Suppressor macrophage treated with lipopolysaccharide for 4 hours (primary cell): Measurements from ENCODE around the gene NEU1.
"Not testable (repeated sequence)": the region's sequence is repeated elsewhere in the genome, so short reads cannot be mapped to it uniquely, and the experiment has no call there.

Source experiments
- DNase-seq: peaks from one replicate; pipeline ENCODE4 v3.0.0-alpha.2; 2020

Gene NEU1

DNA sequence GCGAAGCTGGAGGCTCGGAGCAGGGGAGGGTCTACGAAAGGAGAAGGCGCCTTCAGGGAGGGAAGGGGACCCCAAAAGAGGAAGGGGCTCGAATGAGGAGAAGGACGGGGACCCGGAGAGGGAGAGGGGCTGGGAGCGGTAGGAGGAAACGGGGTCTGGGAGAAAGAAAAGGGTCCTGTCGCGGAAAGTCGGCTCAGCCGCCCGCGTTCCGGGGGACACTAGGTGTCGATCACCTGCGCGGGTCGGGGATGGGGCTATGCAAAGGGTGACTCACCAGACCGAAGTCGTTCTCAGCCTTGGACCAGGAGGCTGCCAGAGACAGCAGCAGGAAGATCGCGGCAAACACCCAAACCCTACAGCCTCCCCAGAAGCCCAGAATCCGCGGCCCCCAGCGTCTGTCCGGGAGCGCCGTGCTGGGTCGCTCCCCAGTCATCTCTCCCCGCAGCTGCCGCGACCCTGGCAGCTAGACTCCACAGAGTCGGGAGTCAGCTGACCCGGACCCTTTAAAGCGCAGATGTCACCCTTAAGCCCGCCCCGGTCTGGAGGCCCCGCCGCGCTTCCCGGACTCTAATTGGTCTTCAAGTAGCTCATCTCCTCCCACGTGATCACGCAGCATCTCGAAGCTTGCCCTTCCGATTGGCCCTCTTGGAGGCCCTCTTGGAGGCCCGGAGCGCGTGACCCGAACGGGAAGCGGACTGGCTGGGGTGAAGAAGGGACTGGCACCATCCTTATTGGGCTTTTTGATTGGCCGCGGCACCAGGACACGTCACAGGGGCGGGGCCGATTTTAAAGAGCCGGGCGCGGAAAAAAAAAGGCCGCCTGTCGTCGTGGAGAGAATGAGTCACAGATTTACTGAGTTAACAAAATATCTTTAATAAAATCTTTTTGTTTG, at the start of gene NEU1:
Gene NEU1, minus strand, starts transcription at position 478 of the 892 bp plus-strand sequence. Its CDS starts 45 bp downstream, at position 433.
- DNase-seq = peak; percentile 100

DNA sequence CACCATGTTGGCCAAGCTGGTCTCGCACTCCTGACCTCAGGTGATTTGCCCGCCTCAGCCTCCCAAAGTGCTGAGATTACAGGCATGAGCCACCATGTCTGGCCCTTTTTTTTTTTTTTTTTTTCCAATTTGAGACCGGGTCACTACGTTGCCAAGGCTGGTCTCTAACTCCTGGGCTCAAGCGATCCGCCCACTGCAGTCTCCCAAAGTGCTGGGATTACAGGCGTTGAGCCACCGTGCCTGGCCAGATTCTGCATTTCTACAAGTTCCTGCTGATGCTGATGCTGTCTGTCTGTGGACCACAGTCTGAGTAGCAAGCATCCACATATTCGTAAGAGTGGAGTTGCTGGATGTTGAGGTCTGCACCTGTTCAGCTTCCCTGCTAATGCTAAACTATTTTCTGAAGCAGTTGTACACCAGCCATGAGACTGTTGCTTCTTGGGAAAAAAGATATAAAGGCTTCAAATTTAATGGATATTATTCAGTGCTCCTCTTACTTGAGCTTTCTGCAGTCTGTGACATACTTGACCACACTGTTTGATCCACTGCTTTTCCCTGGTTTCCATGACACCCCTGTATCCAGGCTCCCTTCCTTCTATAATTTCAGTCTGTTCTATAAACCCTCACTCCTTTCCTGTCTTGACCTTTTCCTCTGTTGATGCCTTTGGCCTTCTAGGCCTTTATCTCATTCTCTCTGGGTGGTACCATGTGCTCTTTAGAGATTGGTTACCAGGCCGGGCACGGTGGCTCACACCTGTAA, 49.4 kb upstream of the NEU1 start:
- DNase-seq = no peak

DNA sequence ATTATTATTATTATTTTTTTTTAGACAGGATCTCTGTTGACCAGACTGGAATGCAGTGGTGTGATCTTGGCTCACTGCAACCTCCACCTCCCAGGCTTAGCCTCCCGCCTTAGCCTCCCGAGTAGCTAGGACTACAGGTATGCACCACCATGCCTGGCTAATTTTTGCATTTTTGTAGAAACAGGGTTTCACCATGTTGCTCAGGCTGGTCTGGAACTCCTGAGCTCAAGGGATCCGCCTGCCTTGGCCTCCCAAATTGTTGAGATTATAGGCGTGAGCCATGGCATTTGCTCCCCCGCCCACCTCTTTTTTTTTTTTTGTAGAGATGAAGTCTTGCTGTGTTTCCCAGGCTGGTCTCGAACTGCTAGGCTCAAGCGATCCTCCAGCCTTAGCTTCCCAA, 46.7 kb upstream of the NEU1 start:
- DNase-seq = not testable (repeated sequence)

DNA sequence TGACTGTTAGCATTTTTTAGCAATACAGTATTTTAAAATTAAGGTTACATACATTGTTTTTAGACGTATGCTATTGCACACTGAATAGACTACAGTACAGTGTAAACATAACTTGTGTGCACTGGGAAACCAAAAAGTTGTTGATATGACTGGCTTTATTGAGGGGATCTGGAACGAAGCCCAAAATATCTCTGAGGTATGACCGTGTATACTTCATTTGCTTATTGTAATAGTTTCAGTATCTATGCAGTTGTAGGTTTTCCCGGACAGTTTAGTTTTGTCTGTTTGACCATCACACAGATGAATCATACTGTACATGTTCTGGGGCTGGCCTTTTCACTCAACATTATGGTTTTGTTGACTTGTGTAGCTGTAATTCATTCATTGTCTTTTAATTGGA, 46.2 kb upstream of the NEU1 start:
- DNase-seq = peak; percentile 80

DNA sequence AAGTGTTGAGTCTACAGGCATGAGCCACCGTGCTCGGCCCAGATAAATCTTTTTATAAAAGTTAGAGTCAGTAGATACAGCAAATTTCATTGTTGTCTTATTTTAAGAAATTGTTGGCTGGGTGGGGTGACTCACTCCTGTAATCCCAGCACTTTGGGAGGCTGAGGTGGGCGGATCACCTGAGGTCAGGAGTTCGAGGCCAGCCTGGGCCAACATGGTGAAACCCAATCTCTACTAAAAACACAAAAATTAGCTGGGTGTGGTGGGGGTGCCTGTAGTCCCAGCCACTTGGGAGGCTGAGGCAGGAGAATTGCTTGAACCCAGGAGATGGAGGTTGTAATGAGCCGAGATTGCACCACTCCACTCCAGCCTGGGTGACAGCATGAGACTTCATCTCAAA, 45.6 kb upstream of the NEU1 start:
- not testable (repeated sequence) for DNase-seq

DNA sequence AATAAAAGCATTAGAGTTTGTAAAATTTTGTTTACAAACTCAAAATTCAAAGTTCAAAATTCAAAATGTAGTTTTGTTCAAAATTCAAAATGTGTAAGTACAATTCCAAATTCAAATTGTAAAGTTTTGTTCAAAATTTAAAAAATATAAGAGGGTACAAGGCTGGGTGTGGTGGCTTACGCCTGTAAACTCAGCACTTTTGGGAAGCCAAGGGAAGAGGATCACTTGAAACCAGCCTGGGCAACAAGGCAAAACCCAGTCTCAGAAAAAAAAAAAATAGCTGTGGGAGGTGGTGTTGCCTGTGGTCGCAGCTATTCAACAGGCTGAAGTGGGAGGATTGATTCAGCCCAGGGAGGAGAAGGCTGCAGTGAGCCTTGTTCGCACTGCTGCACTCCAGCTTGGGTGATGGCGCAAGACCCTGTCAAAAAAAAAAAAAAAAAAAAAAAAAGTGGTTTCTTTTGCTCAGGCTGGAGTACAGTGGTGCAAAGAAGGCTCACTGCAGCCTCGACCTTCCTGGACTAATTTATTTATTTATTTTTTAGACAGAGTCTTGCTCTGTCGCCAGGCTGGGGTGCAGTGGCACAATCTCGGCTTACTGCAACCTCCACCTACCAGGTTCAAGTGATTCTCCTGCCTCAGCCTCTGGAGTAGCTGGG, 44.7 kb upstream of the NEU1 start:
- DNase-seq = peak; percentile 83

DNA sequence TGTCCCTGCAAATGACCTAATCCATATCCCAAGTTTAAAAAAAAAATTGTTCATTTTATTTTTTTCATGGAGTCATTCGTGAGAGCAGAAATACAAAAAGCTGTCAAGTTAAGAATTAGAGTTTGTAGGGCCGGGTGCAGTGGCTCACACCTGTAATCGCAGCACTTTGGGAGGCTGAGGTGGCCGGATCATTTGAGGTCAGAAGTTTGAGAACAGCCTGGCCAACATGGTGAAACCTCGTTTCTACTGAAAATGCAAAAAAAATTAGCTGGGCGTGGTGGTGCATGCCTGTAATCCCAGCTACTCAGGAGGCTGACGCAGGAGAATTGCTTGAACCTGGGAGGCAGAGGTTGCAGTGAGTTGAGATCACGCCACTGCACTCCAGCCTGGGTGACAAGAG, 44.1 kb upstream of the NEU1 start:
- not testable (repeated sequence) for DNase-seq

DNA sequence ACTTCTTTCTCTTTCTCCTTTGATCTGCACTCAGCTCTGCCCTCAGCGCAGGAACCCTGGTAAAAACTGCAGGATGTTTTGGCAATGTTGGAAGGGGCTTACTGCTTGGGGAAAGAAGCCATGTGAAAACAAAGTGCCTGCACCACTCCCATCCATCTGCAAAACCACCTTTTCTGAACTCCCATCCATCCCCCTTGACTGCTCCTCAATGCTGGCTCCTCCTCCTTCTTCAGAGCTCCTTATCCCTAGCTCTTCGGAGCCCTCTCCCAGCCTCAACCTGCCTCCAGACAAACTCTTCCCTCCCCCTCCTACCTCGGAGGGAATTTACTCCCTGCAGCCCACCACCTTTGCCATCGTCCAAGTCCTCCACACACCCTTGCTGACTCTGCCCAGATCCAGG, 43.5 kb upstream of the NEU1 start:
- DNase-seq = no peak

DNA sequence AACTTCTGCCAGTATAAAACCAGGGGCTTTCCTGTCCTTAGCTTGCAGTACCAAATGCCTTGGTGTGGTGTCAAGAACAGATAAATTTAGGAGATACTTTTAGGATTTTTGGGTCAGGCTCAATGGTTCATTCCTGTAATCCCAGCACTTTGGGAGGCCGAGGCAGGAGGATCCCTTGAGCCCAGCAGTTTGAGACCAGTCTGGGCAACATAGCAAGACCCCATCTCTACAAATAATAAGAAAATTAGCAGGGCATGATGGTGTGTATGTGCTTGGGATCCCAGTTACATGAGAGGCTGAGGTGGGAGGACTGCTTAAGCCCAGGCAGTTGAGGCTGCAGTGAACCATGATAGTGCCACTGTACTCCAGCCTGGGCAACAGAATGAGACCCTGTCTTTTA, 42.4 kb upstream of the NEU1 start:
- no peak for DNase-seq

DNA sequence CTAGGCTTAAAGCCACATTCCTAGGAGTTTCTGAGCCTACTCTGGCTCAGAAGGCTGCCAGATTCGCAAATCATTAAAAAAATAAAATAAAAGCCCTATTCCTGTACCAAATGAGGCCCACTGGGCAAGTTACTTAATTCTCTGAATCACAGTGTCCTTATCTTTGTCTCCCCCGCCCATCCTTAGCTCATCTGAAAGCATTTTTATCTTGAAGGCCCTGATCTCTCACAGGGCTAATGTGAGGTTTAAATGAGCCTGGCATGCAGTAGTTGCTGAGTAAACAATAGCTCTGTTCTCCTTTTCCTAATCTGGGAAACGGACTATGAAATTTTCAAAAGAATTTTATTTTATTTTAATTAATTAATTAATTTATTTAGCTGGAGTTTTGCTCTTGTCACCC, 41.3 kb upstream of the NEU1 start:
- no peak for DNase-seq

DNA sequence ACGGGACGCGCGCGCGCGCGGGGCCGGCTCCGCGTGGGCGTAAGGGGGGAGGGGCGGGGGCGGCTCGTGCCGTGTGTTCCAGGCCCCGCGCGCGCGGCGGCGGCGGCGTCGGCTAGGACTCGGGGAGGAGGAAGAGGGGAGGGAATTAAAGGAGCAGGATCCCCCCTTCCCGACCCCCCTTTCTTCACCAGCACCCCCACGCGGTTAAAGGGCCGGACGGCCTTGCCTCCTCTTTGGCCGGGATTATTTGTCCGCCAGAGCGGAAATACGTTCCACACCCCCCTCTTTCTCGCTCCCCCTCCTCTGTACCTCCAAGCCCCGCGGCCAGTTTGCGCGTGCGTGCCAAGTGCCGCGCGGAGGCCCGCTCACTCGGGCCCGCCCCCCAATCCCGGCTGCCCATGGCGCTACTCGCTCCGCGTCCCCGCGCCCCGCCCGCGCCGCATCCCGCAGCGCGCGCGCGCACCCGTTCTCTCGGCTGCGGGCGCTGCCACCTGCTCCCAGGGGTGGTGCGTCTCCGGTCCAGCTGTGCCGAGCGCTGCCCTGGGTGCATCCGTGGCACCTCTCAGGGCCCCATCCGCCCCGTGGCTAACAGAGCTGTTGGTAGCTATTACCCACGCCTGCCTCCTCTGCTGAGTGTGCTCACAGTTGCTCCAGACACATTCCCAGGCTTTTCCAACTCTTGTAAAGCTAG, 39.5 kb upstream of the NEU1 start, which contains the start of gene ZBTB12:
Gene ZBTB12, minus strand, starts transcription at position 134 of the 691 bp plus-strand sequence. CDS start 781 bp downstream, outside the sequence.
- peak; percentile 56 for DNase-seq

DNA sequence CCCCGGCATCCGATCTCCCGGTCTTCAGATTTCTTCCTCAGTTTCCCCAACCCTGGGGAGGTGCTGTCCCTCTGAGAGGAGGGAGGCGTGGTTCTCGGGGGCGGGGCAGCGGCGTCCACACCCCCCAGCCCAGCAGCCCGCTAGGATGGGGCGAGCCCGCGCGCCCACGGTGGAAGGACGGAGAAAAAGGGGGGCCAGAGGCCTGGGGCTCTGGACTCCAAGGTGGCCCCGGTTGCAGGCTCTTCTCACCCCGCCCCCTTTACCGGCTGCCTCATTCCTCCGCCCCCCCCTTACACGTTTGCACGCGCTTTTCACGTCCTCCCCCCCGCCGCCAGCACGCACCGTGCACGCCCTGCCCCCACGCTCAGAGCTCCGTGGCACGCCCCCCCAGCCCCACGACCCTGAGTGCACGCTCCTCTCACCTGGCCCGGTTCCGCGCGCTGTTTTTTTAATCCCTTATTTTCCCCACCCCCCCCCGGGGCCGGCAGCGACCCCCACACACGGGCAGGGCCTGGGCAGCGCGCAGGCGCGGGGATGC, 38.9 kb upstream of the NEU1 start:
- DNase-seq = no peak

DNA sequence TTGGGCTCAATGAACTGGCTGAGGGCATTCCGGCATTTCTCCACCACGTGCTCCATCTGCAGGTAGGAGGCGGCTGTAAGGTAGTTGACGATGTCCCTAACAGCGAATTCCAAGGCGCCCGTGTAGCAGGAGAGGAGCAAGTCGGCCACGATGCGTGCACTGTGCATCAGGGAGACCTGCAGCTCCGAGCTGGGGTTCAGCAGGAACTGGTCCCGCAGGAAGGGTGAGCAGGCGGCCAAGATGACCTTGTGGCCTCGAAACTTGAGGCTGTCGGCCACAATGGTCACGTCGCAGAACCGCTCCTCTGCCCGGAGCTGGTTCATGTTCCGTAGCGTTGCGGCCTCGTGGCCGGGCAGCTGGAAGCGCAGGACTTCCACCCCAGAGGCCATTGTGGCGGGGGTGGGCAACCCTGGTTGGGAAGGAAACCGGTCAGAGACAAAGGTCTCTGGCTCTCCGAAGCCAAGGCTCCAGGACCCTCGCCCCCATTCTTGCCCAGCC, 38.3 kb upstream of the NEU1 start:
- no peak for DNase-seq

DNA sequence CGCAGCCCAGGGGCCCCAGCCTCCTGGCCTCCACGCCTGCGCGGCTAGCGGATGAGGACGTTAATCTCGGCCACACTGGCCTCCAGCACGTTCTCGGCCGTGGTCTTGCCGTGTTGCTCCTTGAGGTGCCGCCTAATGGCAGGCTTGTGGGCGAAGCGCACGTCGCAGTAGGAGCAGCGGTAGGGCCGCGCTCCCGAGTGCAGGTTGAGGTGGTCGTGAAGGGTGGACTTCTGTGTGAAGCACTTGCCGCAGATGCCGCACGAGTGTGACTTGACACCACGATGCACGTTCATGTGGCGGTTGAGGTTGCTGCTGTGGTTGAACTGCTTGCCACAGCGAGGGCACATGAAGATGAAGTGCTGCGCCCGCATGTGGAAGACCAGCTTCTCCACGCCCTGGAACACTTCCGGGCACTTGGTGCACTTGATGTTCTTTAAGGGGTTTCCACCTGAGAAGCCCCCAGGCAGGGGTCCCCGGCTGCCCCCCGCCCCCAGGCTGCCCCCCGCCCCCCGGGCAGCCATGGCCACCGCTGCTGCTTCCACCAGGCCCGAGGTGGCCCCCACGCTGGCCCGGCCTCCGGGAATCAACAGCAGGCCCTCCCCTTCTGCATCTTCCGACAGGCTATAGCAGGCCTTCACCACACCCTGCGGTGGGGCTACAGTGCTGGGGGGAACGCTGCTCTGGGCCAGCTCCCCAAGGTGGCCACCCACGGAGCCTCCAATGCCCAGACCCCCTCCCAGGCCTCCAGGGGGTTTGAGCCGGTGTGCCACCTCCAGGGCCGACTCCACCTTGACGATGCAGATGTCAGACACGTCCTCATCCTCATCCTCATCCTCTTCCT, 37.5 kb upstream of the NEU1 start:
- no peak for DNase-seq

DNA sequence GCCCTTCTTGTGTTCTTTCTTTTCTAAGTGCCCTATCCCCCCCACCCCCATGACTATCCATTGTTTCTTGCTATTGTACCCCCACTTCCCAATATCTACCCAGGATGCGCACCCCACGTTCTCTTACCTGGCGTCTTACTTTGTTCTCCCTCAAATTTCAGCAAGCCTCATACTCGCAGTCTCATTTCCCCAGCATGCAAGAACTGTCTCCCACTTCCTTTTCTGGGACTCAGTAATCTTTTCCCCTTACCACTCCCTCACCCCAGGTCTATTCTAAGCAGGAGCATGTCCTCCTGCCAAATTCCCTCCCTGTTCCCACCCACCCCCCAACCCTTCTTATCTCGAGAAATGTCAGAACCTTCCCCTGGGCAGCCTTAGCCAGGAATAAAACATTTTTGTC, 36.6 kb upstream of the NEU1 start:
- no peak for DNase-seq

DNA sequence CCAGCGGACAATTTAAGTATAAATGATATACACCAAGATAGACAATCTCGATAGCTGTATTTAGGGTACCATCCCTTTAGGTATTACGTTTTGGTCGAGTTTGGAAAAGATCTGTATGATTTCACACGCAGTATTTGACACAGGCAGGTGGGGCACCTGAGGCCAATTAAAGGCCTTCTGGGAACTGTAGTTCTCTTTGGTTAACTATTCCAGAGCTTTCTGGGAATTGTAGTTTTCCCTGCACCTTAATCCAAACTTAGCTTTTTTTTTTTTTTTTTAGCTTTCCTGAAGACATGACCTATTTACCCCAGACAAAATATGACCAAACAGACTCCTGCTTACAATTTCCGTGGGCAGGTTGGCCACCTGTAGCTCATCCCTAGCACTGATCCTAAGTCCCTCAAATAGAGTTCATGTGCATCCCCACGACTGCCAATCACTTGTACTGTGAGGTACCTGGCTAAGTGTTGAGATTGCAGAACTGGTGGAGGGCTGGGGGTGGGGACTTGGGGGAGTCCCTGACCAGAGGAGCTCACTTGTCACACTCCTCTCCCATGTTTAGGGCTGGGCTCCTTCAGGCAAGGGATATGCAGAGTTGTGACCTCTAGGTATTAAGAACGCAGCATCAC, 35.9 kb upstream of the NEU1 start:
- DNase-seq = no peak

DNA sequence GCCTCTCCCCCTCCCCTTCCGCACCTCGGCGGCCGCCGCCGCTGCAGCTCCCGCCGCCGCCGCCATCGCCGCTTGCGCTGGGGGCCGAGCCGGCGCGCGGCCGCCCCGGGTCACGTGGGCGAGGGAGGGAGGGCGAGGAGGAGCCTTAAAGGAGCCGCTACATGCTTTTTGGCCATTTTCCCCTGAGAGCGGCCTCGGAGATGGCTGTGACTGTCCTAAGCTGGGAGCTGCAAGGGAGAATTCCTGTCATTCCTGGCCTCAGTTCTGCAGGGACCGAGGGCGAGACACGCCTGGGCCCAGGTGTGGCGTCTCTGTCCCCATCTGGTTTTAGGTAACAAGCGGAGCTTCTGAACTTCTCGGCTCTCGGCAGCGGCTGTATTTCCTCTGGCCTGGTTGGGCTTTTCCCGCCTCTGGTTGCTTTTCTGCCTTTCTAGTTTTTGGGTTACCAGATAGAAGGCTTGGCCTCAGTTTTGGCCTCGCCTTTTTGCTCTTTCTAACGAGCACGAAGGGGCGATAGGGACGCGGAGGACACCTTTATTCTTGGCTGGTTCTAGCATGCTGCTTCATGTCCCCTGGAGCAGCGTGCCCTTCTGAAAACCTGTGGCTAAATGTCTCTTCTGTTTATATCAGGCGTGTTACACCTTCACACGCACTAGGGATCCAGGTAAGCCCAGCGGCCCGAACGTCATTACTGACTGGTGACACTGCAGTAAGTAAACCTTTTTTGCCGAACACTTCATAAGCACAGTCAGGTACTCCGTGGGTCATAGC, 35.2 kb upstream of the NEU1 start, which contains the start of gene EHMT2:
Gene EHMT2, minus strand, starts transcription at position 87 of the 771 bp plus-strand sequence. Its CDS starts 21 bp downstream, at position 66.
- DNase-seq = peak; percentile 89

DNA sequence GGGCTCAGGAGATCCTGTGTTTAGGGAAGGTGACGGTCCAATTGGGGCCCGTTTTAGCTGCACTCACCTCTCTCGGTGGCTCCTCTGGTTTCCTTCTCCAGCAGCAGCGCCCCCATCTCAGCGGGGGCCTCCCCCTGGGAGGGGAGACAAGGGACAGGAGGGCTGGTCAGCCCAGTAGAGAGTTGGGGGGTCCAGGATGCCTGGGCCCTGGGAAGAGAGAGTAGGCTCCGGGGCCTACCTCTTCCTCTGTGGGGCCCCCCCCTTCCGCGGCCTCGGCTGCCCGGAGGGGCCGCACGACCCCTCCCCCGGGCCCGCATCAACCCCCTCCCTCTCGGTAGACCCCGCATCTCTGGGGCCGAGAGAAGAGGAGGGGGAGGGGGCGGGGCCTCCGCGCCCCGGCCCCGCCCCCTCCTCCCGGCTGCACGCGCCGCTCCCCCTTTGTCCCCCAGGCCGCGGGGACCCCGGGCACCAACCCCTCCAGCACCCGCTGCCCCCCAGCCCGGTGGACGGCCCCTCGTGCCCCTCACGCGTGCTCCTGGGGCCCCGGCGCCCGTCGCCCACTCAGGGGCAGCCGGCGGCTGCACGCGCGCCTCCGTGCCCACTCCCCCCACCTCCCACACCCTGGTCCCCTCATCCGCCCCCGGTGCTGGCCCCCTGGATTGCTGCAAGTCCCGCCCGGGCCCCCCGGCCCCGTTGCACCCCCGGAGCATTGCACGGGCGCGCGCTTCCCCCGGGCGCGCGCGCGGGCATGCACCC, 34.4 kb upstream of the NEU1 start:
- DNase-seq = no peak

DNA sequence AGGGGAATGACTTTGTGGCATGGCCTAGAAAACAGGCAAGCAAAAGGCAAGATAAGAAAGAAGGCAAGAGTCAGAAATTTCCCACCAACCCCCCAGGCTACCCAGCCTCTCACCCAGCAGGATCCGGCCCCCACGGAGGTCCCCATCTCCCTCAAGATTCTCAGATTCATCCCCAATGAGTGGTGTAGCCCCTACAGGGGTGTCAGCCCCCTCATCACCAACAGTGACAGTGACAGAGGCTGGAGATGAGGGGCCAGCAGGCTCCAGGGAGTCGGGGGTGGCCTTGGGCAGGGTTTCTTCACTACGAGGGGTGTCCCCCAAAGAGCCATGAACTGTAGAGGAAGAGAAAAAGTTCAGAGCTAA, 33.9 kb upstream of the NEU1 start:
- no peak for DNase-seq
